NCI-H2029 treated with DMSO at 0.1 percent for 48 hours (cell line): ENCODE measurements around the gene MMP14.

Source experiments
- DNase-seq: peaks from one replicate; lab custom pipeline; 2025; lab: John Stamatoyannopoulos, UW

The MMP14 gene

GRCh38 chr14:22861651-22862050, 25.3 kb downstream of the MMP14 start:
- no peak for DNase-seq

GRCh38 chr14:22864979-22865378, 28.6 kb downstream of the MMP14 start:
- DNase-seq: no peak

GRCh38 chr14:22865424-22866405, 29.3 kb downstream of the MMP14 start:
- no peak for DNase-seq

GRCh38 chr14:22866874-22867273, 30.5 kb downstream of the MMP14 start:
- DNase-seq: no peak

- no peak for DNase-seq
Measured at GRCh38 chr14:22870811-22871223, 34.4 kb downstream of the MMP14 start.

GRCh38 chr14:22871224-22872032, 35.0 kb downstream of the MMP14 start, which contains the start of gene LRP10:
Gene LRP10 (plus strand): TSS chr14:22871740. CDS start chr14:22872304, 564 bp downstream.
- DNase-seq: peak; percentile 100

- DNase-seq: peak; percentile 99
Measured at GRCh38 chr14:22872033-22872832, 35.8 kb downstream of the MMP14 start.

GRCh38 chr14:22872833-22873520, 36.6 kb downstream of the MMP14 start:
- DNase-seq: no peak

GRCh38 chr14:22875003-22875747, 38.8 kb downstream of the MMP14 start:
- no peak for DNase-seq

- no peak for DNase-seq
Measured at GRCh38 chr14:22875748-22876319, 39.4 kb downstream of the MMP14 start.

GRCh38 chr14:22877000-22877501, 40.7 kb downstream of the MMP14 start:
- DNase-seq: no peak

GRCh38 chr14:22878271-22879246, 42.2 kb downstream of the MMP14 start:
- DNase-seq: no peak

- DNase-seq: no peak
Measured at GRCh38 chr14:22882064-22882463, 45.7 kb downstream of the MMP14 start.

GRCh38 chr14:22882529-22883172, 46.3 kb downstream of the MMP14 start:
- DNase-seq: peak; percentile 98

- peak; percentile 92 for DNase-seq
Measured at GRCh38 chr14:22883173-22883976, 47.0 kb downstream of the MMP14 start, which contains the start of gene REM2. Gene REM2 (plus strand): TSS chr14:22883222. CDS start chr14:22883288, 66 bp downstream.

- DNase-seq: no peak
Measured at GRCh38 chr14:22884076-22884737, 47.8 kb downstream of the MMP14 start.
